SK-N-SH (cell line): ENCODE data around the gene PRM1.

Experiments used
- CTCF ChIP-seq: fragments of 200-600 bp; sonication (generic); IDR thresholded peaks from 2 replicates; pipeline ENCODE4 v1.6.1; 2017; ENCODE audit warnings: antibody characterized with exemption, mild to moderate bottlenecking, moderate library complexity
- GATA2 ChIP-seq: sonication (generic); formaldehyde crosslinking; IDR thresholded peaks from 2 replicates; pipeline ENCODE4 v1.5.0; 2020; ENCODE audit warnings: mild to moderate bottlenecking, missing genetic modification reagents
- POLR2AphosphoS5 ChIP-seq: IDR thresholded peaks from 2 replicates; pipeline ENCODE4 v1.6.1; 2012; ENCODE audit warnings: low read depth, low read length
- TF ChIP-seq, protein P1 (sequence below): IDR thresholded peaks from 2 replicates; pipeline ENCODE4 v1.6.1; 2012; ENCODE audit warnings: mild to moderate bottlenecking, low read depth, low read length, moderate library complexity

- no peak for TF ChIP-seq CTCF
- no peak for TF ChIP-seq GATA2 (CRISPR knock-in tag)
- TF ChIP-seq POLR2AphosphoS5, result no peak
- TF ChIP-seq, protein P1, sequence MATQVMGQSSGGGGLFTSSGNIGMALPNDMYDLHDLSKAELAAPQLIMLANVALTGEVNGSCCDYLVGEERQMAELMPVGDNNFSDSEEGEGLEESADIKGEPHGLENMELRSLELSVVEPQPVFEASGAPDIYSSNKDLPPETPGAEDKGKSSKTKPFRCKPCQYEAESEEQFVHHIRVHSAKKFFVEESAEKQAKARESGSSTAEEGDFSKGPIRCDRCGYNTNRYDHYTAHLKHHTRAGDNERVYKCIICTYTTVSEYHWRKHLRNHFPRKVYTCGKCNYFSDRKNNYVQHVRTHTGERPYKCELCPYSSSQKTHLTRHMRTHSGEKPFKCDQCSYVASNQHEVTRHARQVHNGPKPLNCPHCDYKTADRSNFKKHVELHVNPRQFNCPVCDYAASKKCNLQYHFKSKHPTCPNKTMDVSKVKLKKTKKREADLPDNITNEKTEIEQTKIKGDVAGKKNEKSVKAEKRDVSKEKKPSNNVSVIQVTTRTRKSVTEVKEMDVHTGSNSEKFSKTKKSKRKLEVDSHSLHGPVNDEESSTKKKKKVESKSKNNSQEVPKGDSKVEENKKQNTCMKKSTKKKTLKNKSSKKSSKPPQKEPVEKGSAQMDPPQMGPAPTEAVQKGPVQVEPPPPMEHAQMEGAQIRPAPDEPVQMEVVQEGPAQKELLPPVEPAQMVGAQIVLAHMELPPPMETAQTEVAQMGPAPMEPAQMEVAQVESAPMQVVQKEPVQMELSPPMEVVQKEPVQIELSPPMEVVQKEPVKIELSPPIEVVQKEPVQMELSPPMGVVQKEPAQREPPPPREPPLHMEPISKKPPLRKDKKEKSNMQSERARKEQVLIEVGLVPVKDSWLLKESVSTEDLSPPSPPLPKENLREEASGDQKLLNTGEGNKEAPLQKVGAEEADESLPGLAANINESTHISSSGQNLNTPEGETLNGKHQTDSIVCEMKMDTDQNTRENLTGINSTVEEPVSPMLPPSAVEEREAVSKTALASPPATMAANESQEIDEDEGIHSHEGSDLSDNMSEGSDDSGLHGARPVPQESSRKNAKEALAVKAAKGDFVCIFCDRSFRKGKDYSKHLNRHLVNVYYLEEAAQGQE, result no peak
Measured at GRCh38 chr16:11259655-11260595, 21.2 kb downstream of the PRM1 start.
